Vagina (tissue), 2 donors: ENCODE data around the gene PRKAA1.

Experiments
- POLR2A ChIP-seq, 2 donors: fragments of 450-650 bp; IDR thresholded peaks; one replicate each; pipeline ENCODE4 v1.6.1; 2017; ENCODE audit warnings: antibody characterized with exemption in 2 of 2, mild to moderate bottlenecking in 2 of 2, moderate library complexity in 2 of 2
- POLR2AphosphoS5 ChIP-seq, 2 donors: sonication (generic); formaldehyde crosslinking; IDR thresholded peaks; one replicate each; pipeline ENCODE4 v1.9.0; 2017; ENCODE audit warnings: antibody characterized with exemption in 2 of 2, mild to moderate bottlenecking in 2 of 2, low read depth in 1 of 2; ENCODE audit not compliant: insufficient read depth in 1 of 2
- TF ChIP-seq, protein P1 (sequence below), 3 experiments: fragments of 450-650 bp in 2 of 3; fragments of 200-600 bp in 1 of 3; sonication (generic) in 1 of 3; IDR thresholded peaks; one replicate each; pipeline ENCODE4 v1.5.1; 2017 to 2019; ENCODE audit warnings: antibody characterized with exemption in 3 of 3, mild to moderate bottlenecking in 2 of 3, moderate library complexity in 2 of 3

- TF ChIP-seq, protein P1, sequence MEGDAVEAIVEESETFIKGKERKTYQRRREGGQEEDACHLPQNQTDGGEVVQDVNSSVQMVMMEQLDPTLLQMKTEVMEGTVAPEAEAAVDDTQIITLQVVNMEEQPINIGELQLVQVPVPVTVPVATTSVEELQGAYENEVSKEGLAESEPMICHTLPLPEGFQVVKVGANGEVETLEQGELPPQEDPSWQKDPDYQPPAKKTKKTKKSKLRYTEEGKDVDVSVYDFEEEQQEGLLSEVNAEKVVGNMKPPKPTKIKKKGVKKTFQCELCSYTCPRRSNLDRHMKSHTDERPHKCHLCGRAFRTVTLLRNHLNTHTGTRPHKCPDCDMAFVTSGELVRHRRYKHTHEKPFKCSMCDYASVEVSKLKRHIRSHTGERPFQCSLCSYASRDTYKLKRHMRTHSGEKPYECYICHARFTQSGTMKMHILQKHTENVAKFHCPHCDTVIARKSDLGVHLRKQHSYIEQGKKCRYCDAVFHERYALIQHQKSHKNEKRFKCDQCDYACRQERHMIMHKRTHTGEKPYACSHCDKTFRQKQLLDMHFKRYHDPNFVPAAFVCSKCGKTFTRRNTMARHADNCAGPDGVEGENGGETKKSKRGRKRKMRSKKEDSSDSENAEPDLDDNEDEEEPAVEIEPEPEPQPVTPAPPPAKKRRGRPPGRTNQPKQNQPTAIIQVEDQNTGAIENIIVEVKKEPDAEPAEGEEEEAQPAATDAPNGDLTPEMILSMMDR (IDR thresholded peaks at IDR 0.05): no peak
- TF ChIP-seq POLR2A (IDR thresholded peaks at IDR 0.05) (no peak), POLR2AphosphoS5 (IDR thresholded peaks at IDR 0.05; ENCODE audit: insufficient read depth in 1 of 2, low read depth in 1 of 2) (no peak)
These were observed 27.4 kb downstream of the PRKAA1 start for GRCh38 chr5:40770764-40771163.
